ENCODE results near the gene MTM1. TPM values are rescaled to one million over a fixed set of nuclear protein-coding genes. Genes with fewer than 3 reads are reported as not detected.

The MTM1 gene
- total and polyA plus RNA-seq, 9 of the 15 experiments (the other 6 are each of a cell fraction or from before 2014, with no cell fraction given), result 5.6 to 13.3 (median 9.5) TPM

DNA sequence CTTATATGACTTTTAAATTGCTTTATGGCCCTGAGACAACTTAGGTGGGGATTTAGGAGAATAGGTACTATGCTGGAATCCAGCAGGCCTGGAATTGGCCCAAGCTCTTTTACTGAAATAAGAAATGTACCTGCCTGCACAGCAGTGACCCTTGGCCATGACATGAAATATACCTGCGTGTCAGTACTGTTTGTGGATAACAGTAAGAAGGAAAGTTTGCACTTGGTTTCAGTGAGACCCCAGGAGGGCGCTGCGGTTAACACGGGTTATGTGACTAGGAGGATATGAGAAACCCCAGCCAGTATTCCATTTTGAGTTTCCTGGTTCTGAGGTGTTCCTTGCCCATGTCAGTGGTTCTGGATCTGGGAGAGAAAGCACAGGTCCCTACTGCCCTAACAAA lies 5.3 kb downstream of the MTM1 start (continued):
- TF ChIP-seq, protein P1, sequence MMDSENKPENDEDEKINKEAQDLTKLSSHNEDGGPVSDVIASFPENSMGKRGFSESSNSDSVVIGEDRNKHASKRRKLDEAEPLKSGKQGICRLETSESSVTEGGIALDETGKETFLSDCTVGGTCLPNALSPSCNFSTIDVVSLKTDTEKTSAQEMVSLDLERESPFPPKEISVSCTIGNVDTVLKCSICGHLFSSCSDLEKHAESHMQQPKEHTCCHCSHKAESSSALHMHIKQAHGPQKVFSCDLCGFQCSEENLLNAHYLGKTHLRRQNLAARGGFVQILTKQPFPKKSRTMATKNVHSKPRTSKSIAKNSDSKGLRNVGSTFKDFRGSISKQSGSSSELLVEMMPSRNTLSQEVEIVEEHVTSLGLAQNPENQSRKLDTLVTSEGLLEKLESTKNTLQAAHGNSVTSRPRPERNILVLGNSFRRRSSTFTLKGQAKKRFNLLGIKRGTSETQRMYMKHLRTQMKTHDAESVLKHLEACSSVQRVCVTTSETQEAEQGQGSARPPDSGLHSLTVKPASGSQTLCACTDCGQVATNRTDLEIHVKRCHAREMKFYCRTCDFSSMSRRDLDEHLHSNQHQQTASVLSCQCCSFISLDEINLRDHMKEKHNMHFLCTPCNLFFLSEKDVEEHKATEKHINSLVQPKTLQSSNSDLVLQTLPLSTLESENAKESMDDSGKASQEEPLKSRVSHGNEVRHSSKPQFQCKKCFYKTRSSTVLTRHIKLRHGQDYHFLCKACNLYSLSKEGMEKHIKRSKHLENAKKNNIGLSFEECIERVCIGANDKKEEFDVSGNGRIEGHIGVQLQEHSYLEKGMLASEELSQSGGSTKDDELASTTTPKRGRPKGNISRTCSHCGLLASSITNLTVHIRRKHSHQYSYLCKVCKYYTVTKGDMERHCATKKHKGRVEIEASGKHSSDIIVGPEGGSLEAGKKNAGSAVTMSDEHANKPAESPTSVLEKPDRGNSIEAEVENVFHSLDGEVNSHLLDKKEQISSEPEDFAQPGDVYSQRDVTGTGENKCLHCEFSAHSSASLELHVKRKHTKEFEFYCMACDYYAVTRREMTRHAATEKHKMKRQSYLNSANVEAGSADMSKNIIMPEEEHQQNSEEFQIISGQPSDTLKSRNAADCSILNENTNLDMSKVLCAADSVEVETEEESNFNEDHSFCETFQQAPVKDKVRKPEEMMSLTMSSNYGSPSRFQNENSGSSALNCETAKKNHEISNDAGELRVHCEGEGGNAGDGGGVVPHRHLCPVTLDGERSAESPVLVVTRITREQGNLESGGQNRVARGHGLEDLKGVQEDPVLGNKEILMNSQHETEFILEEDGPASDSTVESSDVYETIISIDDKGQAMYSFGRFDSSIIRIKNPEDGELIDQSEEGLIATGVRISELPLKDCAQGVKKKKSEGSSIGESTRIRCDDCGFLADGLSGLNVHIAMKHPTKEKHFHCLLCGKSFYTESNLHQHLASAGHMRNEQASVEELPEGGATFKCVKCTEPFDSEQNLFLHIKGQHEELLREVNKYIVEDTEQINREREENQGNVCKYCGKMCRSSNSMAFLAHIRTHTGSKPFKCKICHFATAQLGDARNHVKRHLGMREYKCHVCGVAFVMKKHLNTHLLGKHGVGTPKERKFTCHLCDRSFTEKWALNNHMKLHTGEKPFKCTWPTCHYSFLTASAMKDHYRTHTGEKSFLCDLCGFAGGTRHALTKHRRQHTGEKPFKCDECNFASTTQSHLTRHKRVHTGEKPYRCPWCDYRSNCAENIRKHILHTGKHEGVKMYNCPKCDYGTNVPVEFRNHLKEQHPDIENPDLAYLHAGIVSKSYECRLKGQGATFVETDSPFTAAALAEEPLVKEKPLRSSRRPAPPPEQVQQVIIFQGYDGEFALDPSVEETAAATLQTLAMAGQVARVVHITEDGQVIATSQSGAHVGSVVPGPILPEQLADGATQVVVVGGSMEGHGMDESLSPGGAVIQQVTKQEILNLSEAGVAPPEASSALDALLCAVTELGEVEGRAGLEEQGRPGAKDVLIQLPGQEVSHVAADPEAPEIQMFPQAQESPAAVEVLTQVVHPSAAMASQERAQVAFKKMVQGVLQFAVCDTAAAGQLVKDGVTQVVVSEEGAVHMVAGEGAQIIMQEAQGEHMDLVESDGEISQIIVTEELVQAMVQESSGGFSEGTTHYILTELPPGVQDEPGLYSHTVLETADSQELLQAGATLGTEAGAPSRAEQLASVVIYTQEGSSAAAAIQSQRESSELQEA (IDR thresholded peaks at IDR 0.05; ENCODE audit: low read depth), result no peak
- TF ChIP-seq, protein P2, sequence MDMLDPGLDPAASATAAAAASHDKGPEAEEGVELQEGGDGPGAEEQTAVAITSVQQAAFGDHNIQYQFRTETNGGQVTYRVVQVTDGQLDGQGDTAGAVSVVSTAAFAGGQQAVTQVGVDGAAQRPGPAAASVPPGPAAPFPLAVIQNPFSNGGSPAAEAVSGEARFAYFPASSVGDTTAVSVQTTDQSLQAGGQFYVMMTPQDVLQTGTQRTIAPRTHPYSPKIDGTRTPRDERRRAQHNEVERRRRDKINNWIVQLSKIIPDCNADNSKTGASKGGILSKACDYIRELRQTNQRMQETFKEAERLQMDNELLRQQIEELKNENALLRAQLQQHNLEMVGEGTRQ (CRISPR knock-in tag; IDR thresholded peaks at IDR 0.05), result no peak
- TF ChIP-seq, protein P3, sequence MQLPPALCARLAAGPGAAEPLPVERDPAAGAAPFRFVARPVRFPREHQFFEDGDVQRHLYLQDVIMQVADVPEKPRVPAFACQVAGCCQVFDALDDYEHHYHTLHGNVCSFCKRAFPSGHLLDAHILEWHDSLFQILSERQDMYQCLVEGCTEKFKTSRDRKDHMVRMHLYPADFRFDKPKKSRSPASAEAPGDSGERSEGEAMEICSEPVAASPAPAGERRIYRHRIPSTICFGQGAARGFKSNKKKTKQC (CRISPR knock-in tag; IDR thresholded peaks at IDR 0.05), result no peak
- TF ChIP-seq TAF9B (IDR thresholded peaks at IDR 0.05; ENCODE audit: partially characterized antibody) (no peak), NCOA4 (IDR thresholded peaks at IDR 0.05; ENCODE audit: partially characterized antibody) (no peak), ZNF124 (CRISPR knock-in tag; IDR thresholded peaks at IDR 0.05) (no peak), RCOR1 (IDR thresholded peaks at IDR 0.05; ENCODE audit: borderline replicate concordance in 1 of 2, low read depth in 2 of 2, low read length in 2 of 2) (no peak)
- TF ChIP-seq, protein P4, sequence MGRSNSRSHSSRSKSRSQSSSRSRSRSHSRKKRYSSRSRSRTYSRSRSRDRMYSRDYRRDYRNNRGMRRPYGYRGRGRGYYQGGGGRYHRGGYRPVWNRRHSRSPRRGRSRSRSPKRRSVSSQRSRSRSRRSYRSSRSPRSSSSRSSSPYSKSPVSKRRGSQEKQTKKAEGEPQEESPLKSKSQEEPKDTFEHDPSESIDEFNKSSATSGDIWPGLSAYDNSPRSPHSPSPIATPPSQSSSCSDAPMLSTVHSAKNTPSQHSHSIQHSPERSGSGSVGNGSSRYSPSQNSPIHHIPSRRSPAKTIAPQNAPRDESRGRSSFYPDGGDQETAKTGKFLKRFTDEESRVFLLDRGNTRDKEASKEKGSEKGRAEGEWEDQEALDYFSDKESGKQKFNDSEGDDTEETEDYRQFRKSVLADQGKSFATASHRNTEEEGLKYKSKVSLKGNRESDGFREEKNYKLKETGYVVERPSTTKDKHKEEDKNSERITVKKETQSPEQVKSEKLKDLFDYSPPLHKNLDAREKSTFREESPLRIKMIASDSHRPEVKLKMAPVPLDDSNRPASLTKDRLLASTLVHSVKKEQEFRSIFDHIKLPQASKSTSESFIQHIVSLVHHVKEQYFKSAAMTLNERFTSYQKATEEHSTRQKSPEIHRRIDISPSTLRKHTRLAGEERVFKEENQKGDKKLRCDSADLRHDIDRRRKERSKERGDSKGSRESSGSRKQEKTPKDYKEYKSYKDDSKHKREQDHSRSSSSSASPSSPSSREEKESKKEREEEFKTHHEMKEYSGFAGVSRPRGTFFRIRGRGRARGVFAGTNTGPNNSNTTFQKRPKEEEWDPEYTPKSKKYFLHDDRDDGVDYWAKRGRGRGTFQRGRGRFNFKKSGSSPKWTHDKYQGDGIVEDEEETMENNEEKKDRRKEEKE (IDR thresholded peaks at IDR 0.05; ENCODE audit: borderline replicate concordance in 1 of 2, control insufficient read depth in 1 of 2, low read depth in 2 of 2, low read length in 1 of 2), result no peak
